K562 (cell line): ENCODE results near the gene CTDSPL2. TPM values are rescaled to one million over a fixed set of nuclear protein-coding genes. Genes with fewer than 3 reads are reported as not detected.

Source experiments
- CSDE1 ChIP-seq, 2 experiments: fragments of 450-650 bp; IDR thresholded peaks; 2 replicates each; pipeline ENCODE4 v1.6.1; 2016; ENCODE audit warnings: mild to moderate bottlenecking in 1 of 2
- DPF2 ChIP-seq: fragments of 450-650 bp; IDR thresholded peaks from 2 replicates; pipeline ENCODE4 v1.6.1; 2016
- E2F5 ChIP-seq: sonication (generic); formaldehyde crosslinking; IDR thresholded peaks from 2 replicates; pipeline ENCODE4 v1.8.0; 2022; ENCODE audit warnings: mild to moderate bottlenecking, missing genetic modification reagents
- HDAC1 ChIP-seq, 2 experiments: fragments of 450-650 bp; IDR thresholded peaks; 2 replicates each; pipeline ENCODE4 v1.6.1; 2016 to 2017; ENCODE audit warnings: inconsistent platforms in 1 of 2, mild to moderate bottlenecking in 1 of 2, moderate library complexity in 1 of 2
- IFI16 ChIP-seq: fragments of 250-450 bp; sonication (Bioruptor Pico); IDR thresholded peaks from 2 replicates; pipeline ENCODE4 v2.1.2; 2022; ENCODE audit warnings: mild to moderate bottlenecking, inconsistent platforms
- MLLT1 ChIP-seq, 2 experiments: fragments of 450-650 bp; IDR thresholded peaks; 2 replicates each; pipeline ENCODE4 v1.6.1; 2016
- MXI1 ChIP-seq: IDR thresholded peaks from 2 replicates; pipeline ENCODE4 v1.6.1; 2011; ENCODE audit warnings: low read depth, mild to moderate bottlenecking, improper control_type of control experiment, low read length
- RREB1 ChIP-seq: fragments of 250-450 bp; sonication (Bioruptor Pico); IDR thresholded peaks from 2 replicates; pipeline ENCODE4 v1.4.0; 2020
- SMAD4 ChIP-seq: fragments of 250-450 bp; sonication (Bioruptor Pico); conservative IDR thresholded peaks from 2 replicates; pipeline ENCODE4 v1.8.0; 2021; ENCODE audit warnings: inconsistent platforms, mild to moderate bottlenecking, moderate library complexity
- SMARCA4 ChIP-seq: fragments of 450-650 bp; IDR thresholded peaks from 2 replicates; pipeline ENCODE4 v1.6.1; 2016
- SMC3 ChIP-seq: conservative IDR thresholded peaks from 2 replicates; pipeline ENCODE4 v1.6.1; 2011; ENCODE audit warnings: low read depth, low read length, improper control_type of control experiment; ENCODE audit not compliant: insufficient read depth
- SPI1 ChIP-seq: IDR thresholded peaks from 2 replicates; pipeline ENCODE4 v1.6.1; 2011; ENCODE audit warnings: low read depth, low read length, control low read depth, borderline replicate concordance
- TEAD2 ChIP-seq: fragments of 450-650 bp; IDR thresholded peaks from 2 replicates; pipeline ENCODE4 v1.6.1; 2016; ENCODE audit warnings: missing genetic modification characterization, control low read depth, missing compliant biosample characterization
- U2AF2 ChIP-seq: fragments of 200-400 bp; formaldehyde crosslinking; optimal IDR thresholded peaks from 2 replicates; pipeline ENCODE3; 2017; ENCODE audit warnings: low read depth, mild to moderate bottlenecking, low read length
- ZBTB43 ChIP-seq: sonication (generic); formaldehyde crosslinking; IDR thresholded peaks from 2 replicates; pipeline ENCODE4 v1.8.0; 2023; ENCODE audit warnings: mild to moderate bottlenecking, missing genetic modification reagents
- ZNF184 ChIP-seq: sonication (generic); formaldehyde crosslinking; IDR thresholded peaks from 2 replicates; pipeline ENCODE4 v1.5.0; 2020; ENCODE audit warnings: missing genetic modification reagents
- ZNF24 ChIP-seq: fragments of 450-650 bp; IDR thresholded peaks from 2 replicates; pipeline ENCODE4 v1.6.1; 2016
- ZNF347 ChIP-seq: fragments of 450-650 bp; formaldehyde crosslinking; IDR thresholded peaks from 2 replicates; pipeline ENCODE4 v1.4.0; 2020; ENCODE audit warnings: low read depth, mild to moderate bottlenecking, moderate library complexity
- ZNF644 ChIP-seq: fragments of 200-800 bp; sonication (Bioruptor generic); IDR thresholded peaks from 2 replicates; pipeline ENCODE4 v1.6.1; 2016; ENCODE audit warnings: low read depth, missing genetic modification characterization, missing compliant biosample characterization
- polyA plus RNA-seq, 8 experiments: library from polyadenylated mRNA; depleted of rRNA in 4 of 8; stranded (reverse) in 5 of 8; unstranded in 3 of 8; fragments of >200 nt; fragmentation: Nextera tagmentation in 2 of 8; fragmentation: Illumina TruSeq in 1 of 8; extraction: Ambion mirVana in 2 of 8; extraction: Trizol in 1 of 8; gene quantifications; 2 replicates each; pipeline versions ENCODE4 v1.2.1 to v1.2.3, GENCODE V29; 2011 to 2014; ENCODE audit warnings: inconsistent platforms in 1 of 8, missing spikeins in 1 of 8
- total RNA-seq, 7 experiments: library from RNA; depleted of rRNA in 6 of 7; stranded (reverse); fragments of >200 nt in 6 of 7; fragmentation: Illumina TruSeq in 2 of 7; extraction: Trizol in 2 of 7; gene quantifications; 2 replicates each; pipeline versions ENCODE4 v1.2.1 to v1.2.3, GENCODE V29; 2011 to 2021; ENCODE audit warnings: low replicate concordance in 1 of 7

Gene CTDSPL2
- total and polyA plus RNA-seq, 9 of the 15 experiments (the other 6 are each of a cell fraction or from before 2014, with no cell fraction given), result 16.8 to 79.0 (median 53.1) TPM

- no peak for TF ChIP-seq RREB1 (CRISPR knock-in tag)
- peak in 1 of 2 experiments; percentile 49; a peak in 1 of 4 replicates for TF ChIP-seq HDAC1 (IDR thresholded peaks at IDR 0.05)
- TF ChIP-seq U2AF2, result no peak
- TF ChIP-seq CSDE1 (IDR thresholded peaks at IDR 0.05), result no peak
- TF ChIP-seq ZNF347 (CRISPR knock-in tag), result no peak
- TF ChIP-seq SMAD4 (CRISPR knock-in tag), result peak; percentile 65
- peak; percentile 77; the same call in 1 of the 2 replicates for TF ChIP-seq ZBTB43 (CRISPR knock-in tag)
- no peak for TF ChIP-seq E2F5 (CRISPR knock-in tag)
- 0 out of 2 replicates have a peak, but pooled peaks have one; percentile 38 for TF ChIP-seq SMARCA4
- no peak for TF ChIP-seq TEAD2
- TF ChIP-seq MXI1, result peak; percentile 34; the same call in 1 of the 2 replicates
- no peak for TF ChIP-seq IFI16 (CRISPR knock-in tag)
- TF ChIP-seq ZNF644, result 0 out of 2 replicates have a peak, but pooled peaks have one; percentile 27
- 0 out of 2 replicates have a peak, but pooled peaks have one; percentile 0 for TF ChIP-seq SPI1
- TF ChIP-seq ZNF24, result peak; percentile 17; the same call in 1 of the 2 replicates
- TF ChIP-seq SMC3, result no peak
- TF ChIP-seq ZNF184, result no peak
- no peak for TF ChIP-seq DPF2
- 0 out of 4 replicates have a peak, but pooled peaks of 1 of the 2 experiments have one; percentile 46 for TF ChIP-seq MLLT1 (IDR thresholded peaks at IDR 0.05)
Observed at GRCh38 chr15:44427756-44428724, 611 bp downstream of the CTDSPL2 start (continued).
